AG09309 (cell line): Measurements from ENCODE around the gene SMPD1.
"Not testable (repeated sequence)": the region's sequence is repeated elsewhere in the genome, so short reads cannot be mapped to it uniquely, and the experiment has no call there.

Experiments
- DNase-seq: peaks from one replicate; pipeline ENCODE4 v3.0.0-alpha.2; 2010; ENCODE audit warnings: low read depth
- H3K4me3 ChIP-seq: 2 replicates; pipeline ENCODE4 v1.5.1; 2011; ENCODE audit warnings: mild to moderate bottlenecking, low read depth, low read length, moderate library complexity; ENCODE audit not compliant: control insufficient read depth
- CTCF ChIP-seq: IDR thresholded peaks from 2 replicates; pipeline ENCODE4 v1.5.1; 2011; ENCODE audit warnings: mild to moderate bottlenecking, low read depth, low read length, inconsistent platforms; ENCODE audit not compliant: insufficient read depth, control insufficient read depth; ENCODE audit errors: missing control alignments

The SMPD1 gene

GRCh38 chr11:6387811-6388599 is 2.3 kb upstream of the SMPD1 start:
- no peak overlapping the region for H3K4me3 ChIP-seq
- DNase-seq: no peak
- no peak for TF ChIP-seq CTCF

GRCh38 chr11:6388748-6389147 is 1.5 kb upstream of the SMPD1 start:
- DNase-seq: no peak
- TF ChIP-seq CTCF: no peak
- H3K4me3 ChIP-seq: no peak overlapping the region

GRCh38 chr11:6390718-6391469 is 620 bp downstream of the SMPD1 start:
- DNase-seq: no peak
- peak overlapping the region; percentile 76 for H3K4me3 ChIP-seq
- TF ChIP-seq CTCF: no peak

GRCh38 chr11:6391537-6392134 is 1.4 kb downstream of the SMPD1 start:
- DNase-seq: no peak
- H3K4me3 ChIP-seq: no peak overlapping the region; the same call in 1 of the 2 replicates
- TF ChIP-seq CTCF: no peak

GRCh38 chr11:6392251-6392650 is 2.0 kb downstream of the SMPD1 start:
- DNase-seq: not testable (repeated sequence)

GRCh38 chr11:6393989-6394670 is 3.9 kb downstream of the SMPD1 start:
- no peak for TF ChIP-seq CTCF
- no peak for DNase-seq
- H3K4me3 ChIP-seq: no peak overlapping the region

More at GRCh38 chr11:6392251-6392650, 2.0 kb downstream of the SMPD1 start:
- H3K4me3 ChIP-seq: not testable (repeated sequence)

- DNase-seq: no peak
- no peak for TF ChIP-seq CTCF
- H3K4me3 ChIP-seq: no peak overlapping the region
These were observed 5.3 kb downstream of the SMPD1 start for GRCh38 chr11:6395470-6396060.
